ENCODE results near the gene C16orf74.

- TF ChIP-seq CTCF (IDR thresholded peaks at IDR 0.05) = no peak
- TF ChIP-seq ZFX (IDR thresholded peaks at IDR 0.05; ENCODE audit: borderline replicate concordance) = no peak
Measured at GRCh38 chr16:85719605-85720301, 31.1 kb downstream of the C16orf74 start.

Measured in 22Rv1 (cell line).